Karpas-422 (cell line): Measurements from ENCODE around the gene CDR2L. TPM values are rescaled to one million over a fixed set of nuclear protein-coding genes. Genes with fewer than 3 reads are reported as not detected.

Source experiments
- DNase-seq: peaks from one replicate; pipeline ENCODE4 v3.0.0-alpha.2; 2015
- H2AFZ ChIP-seq: fragments of 200-600 bp; sonication (generic); 2 replicates; pipeline ENCODE4 v1.6.1; 2014; ENCODE audit warnings: antibody characterized with exemption, low read length, mixed read lengths
- H3K27ac ChIP-seq: fragments of 200-600 bp; sonication (generic); 2 replicates; pipeline ENCODE4 v1.5.1; 2014; ENCODE audit warnings: mild to moderate bottlenecking, low read length, moderate library complexity
- H3K27me3 ChIP-seq: fragments of 200-600 bp; sonication (generic); 2 replicates; pipeline ENCODE4 v1.6.1; 2014; ENCODE audit warnings: low read length, mixed read lengths
- H3K36me3 ChIP-seq: fragments of 200-600 bp; sonication (generic); 2 replicates; pipeline ENCODE4 v1.6.1; 2014; ENCODE audit warnings: low read length, mixed read lengths; ENCODE audit not compliant: insufficient read depth
- H3K4me1 ChIP-seq: fragments of 200-600 bp; sonication (generic); 2 replicates; pipeline ENCODE4 v1.6.1; 2014; ENCODE audit warnings: mild to moderate bottlenecking, low read length, mixed read lengths
- H3K4me2 ChIP-seq: fragments of 200-600 bp; sonication (generic); 2 replicates; pipeline ENCODE4 v1.6.1; 2014; ENCODE audit warnings: low read length, low read depth, mild to moderate bottlenecking; ENCODE audit not compliant: poor library complexity, severe bottlenecking
- H3K4me3 ChIP-seq: fragments of 200-600 bp; sonication (generic); 2 replicates; pipeline ENCODE4 v1.5.1; 2014; ENCODE audit warnings: mild to moderate bottlenecking, antibody characterized with exemption, low read length, mixed read lengths
- H3K79me2 ChIP-seq: fragments of 200-600 bp; sonication (generic); 2 replicates; pipeline ENCODE4 v1.6.1; 2014; ENCODE audit warnings: mild to moderate bottlenecking, low read length, mixed read lengths
- H3K9ac ChIP-seq: fragments of 200-600 bp; sonication (generic); 2 replicates; pipeline ENCODE4 v1.6.0; 2014; ENCODE audit warnings: low read length
- H3K9me2 ChIP-seq: fragments of 200-600 bp; sonication (generic), shearing (Covaris generic); replicated peaks from 2 replicates; pipeline ENCODE4 v1.6.0; 2014; ENCODE audit warnings: mild to moderate bottlenecking, low read length, moderate library complexity; ENCODE audit not compliant: insufficient read depth
- H3K9me3 ChIP-seq: fragments of 300-700, 200-600 bp; sonication (generic); 2 replicates; pipeline ENCODE4 v1.6.1; 2014; ENCODE audit warnings: low read length, mixed read lengths
- H4K20me1 ChIP-seq: fragments of 200-600 bp; sonication (generic); 2 replicates; pipeline ENCODE4 v1.6.1; 2014; ENCODE audit warnings: mild to moderate bottlenecking, antibody characterized with exemption, low read length, low read depth; ENCODE audit not compliant: insufficient read depth
- total RNA-seq: library from RNA; depleted of rRNA; stranded (reverse); fragments of >200 nt; shearing (Covaris generic); gene quantifications from 2 replicates; pipeline ENCODE4 v1.2.3, GENCODE V29; 2014; ENCODE audit warnings: low replicate concordance

The CDR2L gene
- total RNA-seq, 1 experiment from 2014 or later: not detected

GRCh38 chr17:74947041-74947754, 40.2 kb upstream of the CDR2L start:
- Histone ChIP-seq H3K79me2 (no peaks in the 10 kb centered on the region), H3K27me3 (no peaks in the 10 kb centered on the region), H2AFZ (no peak overlapping the region), H4K20me1 (no peaks in the 10 kb centered on the region), H3K4me2 (no peak overlapping the region), H3K9ac (no peak overlapping the region), H3K27ac (no peak overlapping the region), H3K4me1 (no peaks in the 10 kb centered on the region), H3K36me3 (no peaks in the 10 kb centered on the region), H3K9me2 (no peaks in the 10 kb centered on the region), H3K4me3 (no peak overlapping the region), H3K9me3 (no peaks in the 10 kb centered on the region)
- DNase-seq: no peak

DNA sequence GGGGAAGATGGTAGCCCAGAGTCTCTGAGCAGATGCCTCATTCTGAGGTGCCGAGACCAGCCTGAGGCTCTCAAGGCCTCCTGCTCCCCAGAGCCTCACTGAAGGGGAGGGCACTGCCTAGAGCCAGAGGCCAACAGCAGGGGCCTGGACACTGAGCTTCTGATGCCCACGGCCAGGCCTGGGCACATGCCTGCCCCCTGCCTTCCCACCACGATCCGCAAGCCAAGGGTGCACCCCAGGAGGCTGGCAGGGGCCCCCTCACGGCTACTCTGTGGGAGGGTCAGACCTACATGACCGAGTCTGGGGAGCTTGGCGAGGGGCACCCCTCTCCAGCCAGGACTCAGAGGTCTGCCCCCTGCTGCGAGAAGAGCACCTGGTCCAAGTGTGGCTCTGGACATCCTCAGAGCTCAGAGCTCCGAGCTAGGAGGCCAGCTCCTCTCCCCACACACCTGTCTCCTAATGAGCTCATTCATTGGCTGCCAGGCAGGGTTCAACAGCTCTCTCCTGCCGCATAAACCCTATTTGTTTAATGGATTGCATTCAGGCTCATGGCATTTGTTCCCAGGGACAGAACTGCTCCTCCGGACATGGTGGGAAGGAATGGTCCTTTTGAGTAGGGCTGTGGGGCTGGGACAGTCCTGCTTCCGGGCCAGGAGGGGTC, 37.8 kb upstream of the CDR2L start:
- no peak overlapping the region for H2AFZ ChIP-seq
- no peak overlapping the region for H3K4me3 ChIP-seq
- H3K27me3 ChIP-seq: no peaks in the 10 kb centered on the region
- H3K79me2 ChIP-seq: no peaks in the 10 kb centered on the region
- no peaks in the 10 kb centered on the region for H3K4me1 ChIP-seq
- no peaks in the 10 kb centered on the region for H3K9me2 ChIP-seq
- no peak overlapping the region for H3K27ac ChIP-seq
- H3K9me3 ChIP-seq: no peaks in the 10 kb centered on the region
- H3K36me3 ChIP-seq: no peaks in the 10 kb centered on the region
- H4K20me1 ChIP-seq: no peaks in the 10 kb centered on the region
- no peak overlapping the region for H3K9ac ChIP-seq
- H3K4me2 ChIP-seq: no peak overlapping the region
- no peak for DNase-seq

DNA sequence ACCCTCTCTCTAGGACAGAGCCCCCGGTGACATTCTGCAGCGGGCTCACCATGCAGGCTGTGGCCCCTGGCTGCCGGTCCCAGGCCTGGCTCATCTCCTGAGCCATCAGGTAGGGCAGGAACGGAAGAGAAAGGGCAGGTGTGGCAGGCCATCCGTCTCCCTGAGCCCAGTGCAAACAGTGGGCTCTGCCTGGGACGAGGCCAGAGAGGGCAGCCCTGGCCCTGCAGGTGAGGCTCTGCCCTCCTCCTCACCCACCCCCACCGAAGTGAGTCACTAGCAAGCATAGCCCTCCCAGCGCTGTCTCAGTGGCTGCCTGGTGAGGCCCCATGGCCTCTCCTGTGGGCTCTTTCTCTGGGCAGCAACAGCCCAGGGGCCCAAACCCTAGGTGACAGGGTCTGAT, 37.2 kb upstream of the CDR2L start:
- no peak overlapping the region for H3K27ac ChIP-seq
- H3K27me3 ChIP-seq: no peaks in the 10 kb centered on the region
- H3K9me2 ChIP-seq: no peaks in the 10 kb centered on the region
- no peak overlapping the region for H2AFZ ChIP-seq
- H3K4me1 ChIP-seq: no peaks in the 10 kb centered on the region
- no peaks in the 10 kb centered on the region for H3K9me3 ChIP-seq
- no peaks in the 10 kb centered on the region for H3K79me2 ChIP-seq
- H3K36me3 ChIP-seq: no peaks in the 10 kb centered on the region
- H3K4me2 ChIP-seq: no peak overlapping the region
- H3K9ac ChIP-seq: no peak overlapping the region
- DNase-seq: no peak
- H3K4me3 ChIP-seq: no peak overlapping the region
- H4K20me1 ChIP-seq: no peaks in the 10 kb centered on the region

GRCh38 chr17:74951065-74951464, 36.4 kb upstream of the CDR2L start:
- Histone ChIP-seq H3K9me3 (no peaks in the 10 kb centered on the region), H4K20me1 (no peaks in the 10 kb centered on the region), H3K36me3 (no peaks in the 10 kb centered on the region), H3K4me1 (no peaks in the 10 kb centered on the region), H3K9me2 (no peaks in the 10 kb centered on the region), H3K4me3 (no peak overlapping the region), H3K79me2 (no peaks in the 10 kb centered on the region), H3K9ac (no peak overlapping the region), H3K4me2 (no peak overlapping the region), H3K27ac (no peak overlapping the region), H2AFZ (no peak overlapping the region), H3K27me3 (no peaks in the 10 kb centered on the region)
- no peak for DNase-seq

- Histone ChIP-seq H3K9ac (no peak overlapping the region), H2AFZ (no peak overlapping the region), H3K4me3 (no peak overlapping the region), H4K20me1 (no peaks in the 10 kb centered on the region), H3K27ac (no peak overlapping the region), H3K4me1 (no peaks in the 10 kb centered on the region), H3K79me2 (no peaks in the 10 kb centered on the region), H3K9me2 (no peaks in the 10 kb centered on the region), H3K36me3 (no peaks in the 10 kb centered on the region), H3K27me3 (no peaks in the 10 kb centered on the region), H3K4me2 (no peak overlapping the region), H3K9me3 (no peaks in the 10 kb centered on the region)
- no peak for DNase-seq
These were observed 35.6 kb upstream of the CDR2L start for GRCh38 chr17:74951680-74952421.

DNA sequence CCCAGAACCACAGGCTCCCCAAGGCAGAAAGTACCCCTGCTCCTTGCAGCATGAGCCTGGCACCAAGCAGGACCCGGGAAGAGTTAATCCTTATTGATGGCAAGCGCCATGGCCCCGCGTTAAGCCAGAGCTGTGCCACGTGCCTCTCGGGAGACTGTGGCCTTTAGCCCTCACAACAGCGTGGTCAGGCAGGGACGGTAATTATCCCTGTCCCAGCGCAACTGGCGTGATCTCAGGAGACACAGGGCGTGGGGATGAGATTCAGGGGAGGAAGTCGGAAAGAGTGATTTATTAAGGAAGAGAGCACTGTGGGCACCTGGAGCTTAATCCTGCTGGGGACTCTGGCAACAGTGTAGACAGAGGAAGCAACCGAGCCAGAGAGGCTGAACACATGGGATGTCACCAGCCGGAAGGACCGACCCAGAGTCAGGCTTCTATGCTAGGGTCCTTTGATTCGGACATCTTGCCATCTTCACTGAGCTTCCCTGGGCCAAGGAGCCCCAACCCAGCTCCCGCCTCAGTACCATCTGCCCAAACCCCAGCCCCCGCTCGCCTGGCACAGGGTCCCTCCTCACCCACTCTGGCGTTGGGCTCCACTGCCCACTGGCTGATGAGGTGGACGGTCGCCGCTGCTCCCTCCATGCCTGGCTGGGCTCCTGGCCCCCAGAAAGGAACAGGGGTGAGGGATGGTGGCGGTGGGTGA, 34.9 kb upstream of the CDR2L start:
- H3K9ac ChIP-seq: no peak overlapping the region
- no peak overlapping the region for H3K4me2 ChIP-seq
- no peaks in the 10 kb centered on the region for H3K27me3 ChIP-seq
- no peaks in the 10 kb centered on the region for H4K20me1 ChIP-seq
- H3K79me2 ChIP-seq: no peaks in the 10 kb centered on the region
- no peaks in the 10 kb centered on the region for H3K9me3 ChIP-seq
- H3K36me3 ChIP-seq: no peaks in the 10 kb centered on the region
- DNase-seq: no peak
- no peak overlapping the region for H3K27ac ChIP-seq
- H3K4me1 ChIP-seq: no peaks in the 10 kb centered on the region
- no peak overlapping the region for H2AFZ ChIP-seq
- no peak overlapping the region for H3K4me3 ChIP-seq
- H3K9me2 ChIP-seq: no peaks in the 10 kb centered on the region

DNA sequence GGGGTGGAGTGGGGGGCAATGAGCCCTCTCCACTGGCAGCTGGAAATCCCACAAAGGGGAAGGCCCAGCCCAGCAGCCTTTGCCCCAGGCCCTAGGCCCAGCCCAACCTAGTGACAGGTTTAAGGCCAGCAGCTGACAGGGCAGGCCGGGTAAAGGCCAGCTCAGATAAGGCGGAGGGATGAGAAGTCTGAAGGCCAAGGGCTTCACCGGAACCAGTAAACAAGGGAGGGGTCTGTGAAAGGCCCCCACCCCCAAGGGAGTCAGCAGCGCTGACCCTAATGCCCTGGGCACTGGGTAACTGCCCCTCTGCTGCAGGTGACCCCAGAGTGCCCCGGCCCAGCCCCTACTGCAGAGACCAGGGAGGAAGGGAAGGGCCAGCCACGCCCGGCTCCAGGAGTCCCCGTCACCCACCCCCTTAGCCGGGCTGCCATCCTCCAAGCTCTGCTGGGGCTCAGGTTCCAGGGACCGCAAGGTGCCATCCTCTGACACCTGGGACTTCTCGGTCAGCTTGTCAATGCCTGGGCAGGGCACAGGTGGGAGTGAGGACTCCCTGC, 34.2 kb upstream of the CDR2L start:
- Histone ChIP-seq H3K27me3 (no peaks in the 10 kb centered on the region), H3K4me3 (no peak overlapping the region), H3K9me2 (no peaks in the 10 kb centered on the region), H2AFZ (no peak overlapping the region), H3K9me3 (no peaks in the 10 kb centered on the region), H3K27ac (no peak overlapping the region), H4K20me1 (no peaks in the 10 kb centered on the region), H3K4me2 (no peak overlapping the region), H3K79me2 (no peaks in the 10 kb centered on the region), H3K36me3 (no peaks in the 10 kb centered on the region), H3K9ac (no peak overlapping the region), H3K4me1 (no peaks in the 10 kb centered on the region)
- DNase-seq: no peak

- no peak overlapping the region for H2AFZ ChIP-seq
- H3K9ac ChIP-seq: no peak overlapping the region
- DNase-seq: no peak
- no peak overlapping the region for H3K4me3 ChIP-seq
- no peaks in the 10 kb centered on the region for H3K4me1 ChIP-seq
- H3K9me2 ChIP-seq: no peaks in the 10 kb centered on the region
- no peaks in the 10 kb centered on the region for H4K20me1 ChIP-seq
- no peak overlapping the region for H3K4me2 ChIP-seq
- H3K79me2 ChIP-seq: no peaks in the 10 kb centered on the region
- no peaks in the 10 kb centered on the region for H3K9me3 ChIP-seq
- no peaks in the 10 kb centered on the region for H3K36me3 ChIP-seq
- no peak overlapping the region for H3K27ac ChIP-seq
- H3K27me3 ChIP-seq: no peaks in the 10 kb centered on the region
These were observed 33.3 kb upstream of the CDR2L start for GRCh38 chr17:74954115-74954514.
